K562 (cell line): Measurements from ENCODE around the gene TTC27. TPM values are rescaled to one million over a fixed set of nuclear protein-coding genes. Genes with fewer than 3 reads are reported as not detected.

Experiments
- ATAC-seq: fragments of 200-7000 bp; cut with Tn5 transposase; 3 replicates; pipeline ENCODE4 v1.9.1; 2020; ENCODE audit warnings: moderate library complexity
- BruUV-seq: library from RNA; stranded (reverse); fragments of 400-500 nt; replicated peaks from 2 replicates; lab custom pipeline; 2021; lab: Mats Ljungman, UMichigan
- CTCF ChIA-PET: fragments of 300-600 bp; formaldehyde crosslinking; extraction: SDS; loops from one replicate; lab custom pipeline; 2021; ENCODE audit warnings: low intra/inter-chr PET ratio; lab: Yijun Ruan, JAX
- POLR2A ChIA-PET: fragments of 300-600, 350-650 bp; sonication (Branson Sonifier 250); formaldehyde crosslinking; extraction: SDS; loops from one replicate; lab custom pipeline; 2021; ENCODE audit warnings: antibody characterized with exemption, inconsistent platforms; lab: Yijun Ruan, JAX
- DNase-seq, 4 experiments: peaks; one replicate each; pipeline versions ENCODE4 v3.0.0 to v3.0.0-alpha.2; 2011 to 2018; ENCODE audit warnings: low spot score in 3 of 4, mixed read lengths in 3 of 4; ENCODE audit errors: extremely low read depth in 1 of 4
- FAIRE-seq: peaks from 2 replicates; lab custom pipeline; 2011; peaks lifted over from hg19 to GRCh38; lab: Jason Lieb, UNC
- H2AFZ ChIP-seq: 2 replicates; pipeline ENCODE4 v1.6.0; 2011; ENCODE audit warnings: low read depth, low read length, control low read depth, inconsistent platforms
- H3K27ac ChIP-seq: fragments of 200-600 bp; 3 replicates; pipeline ENCODE4 v1.8.0; 2011; ENCODE audit warnings: low read depth, mild to moderate bottlenecking, control low read depth, inconsistent platforms, low read length, moderate library complexity, mixed read lengths; ENCODE audit errors: extremely low read depth
- H3K27me3 ChIP-seq, 2 experiments: fragments of 300-600 bp in 1 of 2; 2 replicates in 1 of 2; 3 replicates in 1 of 2; pipeline versions ENCODE4 v1.6.0 to v1.8.0; 2011; ENCODE audit warnings: inconsistent platforms in 2 of 2, low read length in 2 of 2, mild to moderate bottlenecking in 1 of 2, mixed read lengths in 1 of 2, moderate library complexity in 1 of 2; ENCODE audit not compliant: control insufficient read depth in 2 of 2, insufficient read depth in 2 of 2
- H3K36me3 ChIP-seq: fragments of 300-600 bp; 3 replicates; pipeline ENCODE4 v1.8.0; 2011; ENCODE audit warnings: mild to moderate bottlenecking, low read length, inconsistent platforms; ENCODE audit not compliant: control insufficient read depth, insufficient read depth
- H3K4me1 ChIP-seq, 2 experiments: fragments of 200-600 bp in 1 of 2; replicated peaks in 1 of 2; 2 replicates in 1 of 2; 3 replicates in 1 of 2; pipeline versions ENCODE4 v1.5.1 to v1.8.0; 2011; ENCODE audit warnings: inconsistent platforms in 2 of 2, low read length in 2 of 2, mild to moderate bottlenecking in 1 of 2, mixed read lengths in 1 of 2, moderate library complexity in 1 of 2; ENCODE audit not compliant: control insufficient read depth in 2 of 2, insufficient read depth in 2 of 2
- H3K4me2 ChIP-seq: 2 replicates; pipeline ENCODE4 v1.6.1; 2011; ENCODE audit warnings: low read length, control low read depth, inconsistent platforms, mixed read lengths; ENCODE audit not compliant: insufficient read depth
- H3K4me3 ChIP-seq: fragments of 200-600 bp; sonication (generic), shearing (Covaris generic); 2 replicates; pipeline ENCODE4 v1.5.1; 2016; ENCODE audit warnings: control low read depth, inconsistent platforms
- H3K79me2 ChIP-seq: fragments of 200-600 bp; 3 replicates; pipeline ENCODE4 v1.8.0; 2011; ENCODE audit warnings: low read length, inconsistent platforms; ENCODE audit not compliant: control insufficient read depth, insufficient read depth
- H3K9ac ChIP-seq, 2 experiments: 2 replicates each; pipeline versions ENCODE4 v1.6.0 to v1.6.1; 2011; ENCODE audit warnings: low read depth in 2 of 2, low read length in 2 of 2, control low read depth in 1 of 2, inconsistent platforms in 1 of 2, mild to moderate bottlenecking in 1 of 2, mixed read lengths in 1 of 2; ENCODE audit not compliant: insufficient read depth in 1 of 2
- H3K9me1 ChIP-seq: one replicate; pipeline ENCODE4 v1.6.0; 2011; ENCODE audit warnings: inconsistent platforms, mild to moderate bottlenecking, low read length, moderate library complexity; ENCODE audit not compliant: control insufficient read depth, insufficient read depth
- H3K9me3 ChIP-seq: replicated peaks from 2 replicates; pipeline ENCODE4 v1.5.1; 2011; ENCODE audit warnings: low read depth, low read length, inconsistent platforms; ENCODE audit not compliant: control insufficient read depth, insufficient read depth
- H4K20me1 ChIP-seq: replicated peaks from 2 replicates; pipeline ENCODE4 v1.6.1; 2011; ENCODE audit warnings: low read length, inconsistent platforms, mixed read lengths; ENCODE audit not compliant: control insufficient read depth, insufficient read depth
- ESRRA ChIP-seq: fragments of 450-650 bp; IDR thresholded peaks from 2 replicates; pipeline ENCODE4 v1.6.1; 2014; ENCODE audit warnings: low read depth, mild to moderate bottlenecking, moderate library complexity, borderline replicate concordance
- ILK ChIP-seq: fragments of 450-650 bp; IDR thresholded peaks from 2 replicates; pipeline ENCODE4 v1.6.1; 2016; ENCODE audit warnings: missing genetic modification characterization, low read depth, mild to moderate bottlenecking, missing compliant biosample characterization, moderate library complexity, borderline replicate concordance
- MYC ChIP-seq, 2 experiments: fragments of 250-450 bp in 1 of 2; sonication (Bioruptor Pico) in 1 of 2; IDR thresholded peaks; 2 replicates each; pipeline versions ENCODE4 v1.5.1 to v1.6.1; 2012 to 2021; ENCODE audit warnings: low read depth in 2 of 2, borderline replicate concordance in 1 of 2, improper control_type of control experiment in 1 of 2, low read length in 1 of 2, mild to moderate bottlenecking in 1 of 2, moderate library complexity in 1 of 2
- THRAP3 ChIP-seq: fragments of 450-650 bp; IDR thresholded peaks from 2 replicates; pipeline ENCODE4 v1.6.1; 2016; ENCODE audit warnings: mild to moderate bottlenecking, inconsistent platforms, borderline replicate concordance
- ZNF561 ChIP-seq: fragments of 450-650 bp; formaldehyde crosslinking; conservative IDR thresholded peaks from 2 replicates; pipeline ENCODE4 v1.4.0; 2020; ENCODE audit warnings: mild to moderate bottlenecking, moderate library complexity
- ZNF696 ChIP-seq: fragments of 250-450 bp; sonication (Bioruptor Pico); conservative IDR thresholded peaks from 2 replicates; pipeline ENCODE4 v1.4.0; 2020; ENCODE audit warnings: mild to moderate bottlenecking, moderate library complexity
- ZZZ3 ChIP-seq: fragments of 450-650 bp; IDR thresholded peaks from 2 replicates; pipeline ENCODE4 v1.6.1; 2016; ENCODE audit warnings: antibody characterized with exemption, mild to moderate bottlenecking, moderate library complexity
- WGBS: fragments of 100-300 bp; shearing (Covaris generic); methylation state at CpG from one replicate; pipeline ENCODE4 v1.1.6; 2016; ENCODE audit warnings: low coverage, mixed read lengths; ENCODE audit not compliant: insufficient coverage; ENCODE audit errors: missing lambda C conversion rate; 5-methylcytosine and 5-hydroxymethylcytosine counted together
- in situ Hi-C: fragments of 300-500 bp; cut with MboI; formaldehyde crosslinking; loops from 4 replicates; pipeline ENCODE4 v1.15.0; 2018; ENCODE audit warnings: inconsistent platforms, mixed read lengths
- intact Hi-C: fragments of 100-400 bp; cut with micrococcal nuclease; formaldehyde crosslinking; loops from 2 replicates; pipeline ENCODE4 v1.14.2; 2022
- polyA plus RNA-seq, 8 experiments: library from polyadenylated mRNA; depleted of rRNA in 4 of 8; stranded (reverse) in 5 of 8; unstranded in 3 of 8; fragments of >200 nt; fragmentation: Nextera tagmentation in 2 of 8; fragmentation: Illumina TruSeq in 1 of 8; extraction: Ambion mirVana in 2 of 8; extraction: Trizol in 1 of 8; gene quantifications; 2 replicates each; pipeline versions ENCODE4 v1.2.1 to v1.2.3, GENCODE V29; 2011 to 2014; ENCODE audit warnings: inconsistent platforms in 1 of 8, missing spikeins in 1 of 8
- total RNA-seq, 7 experiments: library from RNA; depleted of rRNA in 6 of 7; stranded (reverse); fragments of >200 nt in 6 of 7; fragmentation: Illumina TruSeq in 2 of 7; extraction: Trizol in 2 of 7; gene quantifications; 2 replicates each; pipeline versions ENCODE4 v1.2.1 to v1.2.3, GENCODE V29; 2011 to 2021; ENCODE audit warnings: low replicate concordance in 1 of 7
- TF ChIP-seq, protein P1 (sequence below): sonication (generic); formaldehyde crosslinking; IDR thresholded peaks from 2 replicates; pipeline ENCODE4 v1.8.1; 2023; ENCODE audit warnings: mild to moderate bottlenecking, missing genetic modification reagents
- TF ChIP-seq, protein P2 (sequence below): fragments of 250-450 bp; sonication (Bioruptor Pico); IDR thresholded peaks from 2 replicates; pipeline ENCODE4 v1.8.0; 2022; ENCODE audit warnings: inconsistent platforms
- TF ChIP-seq, protein P3 (sequence below): fragments of 450-650 bp; formaldehyde crosslinking; IDR thresholded peaks from 2 replicates; pipeline ENCODE4 v1.4.0; 2020; ENCODE audit warnings: mild to moderate bottlenecking
- TF ChIP-seq, protein P4 (sequence below), 2 experiments: IDR thresholded peaks in 1 of 2; conservative IDR thresholded peaks in 1 of 2; 2 replicates each; pipeline ENCODE4 v1.6.1; 2016; ENCODE audit warnings: low read depth in 2 of 2, mild to moderate bottlenecking in 1 of 2, missing compliant biosample characterization in 1 of 2, missing genetic modification characterization in 1 of 2, moderate library complexity in 1 of 2

The TTC27 gene
- total and polyA plus RNA-seq, 9 of the 15 experiments (the other 6 are each of a cell fraction or from before 2014, with no cell fraction given): 44.3 to 93.4 (median 57.3) TPM

DNA sequence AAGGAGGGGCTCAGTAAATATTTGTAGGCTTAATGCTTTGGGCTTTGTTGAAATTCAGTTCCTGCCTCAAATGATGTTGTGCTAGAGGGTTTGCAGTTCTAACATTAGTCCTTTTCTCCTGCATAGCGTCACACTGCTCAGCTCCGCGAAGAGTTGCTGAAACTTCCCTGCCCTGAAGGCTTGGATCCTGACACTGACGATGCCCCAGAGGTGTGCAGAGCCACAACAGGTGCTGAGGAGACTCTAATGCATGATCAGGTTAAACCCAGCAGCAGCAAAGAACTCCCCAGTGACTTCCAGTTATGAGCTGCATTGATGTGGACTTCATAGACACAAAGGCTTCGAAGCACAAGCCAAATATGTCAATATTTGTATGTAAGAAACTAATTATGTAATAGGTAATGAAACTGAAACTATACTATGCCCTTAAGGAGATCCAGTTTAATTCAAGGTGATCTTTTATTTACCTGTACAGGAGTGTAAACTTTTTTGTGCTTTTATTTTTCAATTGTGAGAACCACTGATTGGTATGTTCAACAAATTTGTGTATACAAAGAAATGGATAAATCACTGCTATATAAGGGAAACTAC lies 10.2 kb upstream of the TTC27 start:
- ATAC-seq: no peak
- FAIRE-seq: no peak
- H3K4me1 ChIP-seq: no peaks in the 10 kb centered on the region
- H3K9me3 ChIP-seq: no peaks in the 10 kb centered on the region
- CTCF ChIA-PET: no interaction called here
- no TSS peak for BruUV-seq
- in situ Hi-C loops (no loop called here), intact Hi-C loops (no loop called here)
- H3K79me2 ChIP-seq: no peaks in the 10 kb centered on the region
- H4K20me1 ChIP-seq: no peaks in the 10 kb centered on the region
- POLR2A ChIA-PET: interaction anchor here (1.3 kb wide), 1 partner anchor 10 kb away, joined by 6 read pairs; no protein-coding TSS in a partner anchor
- H3K9ac ChIP-seq: no peak overlapping the region
- H3K27ac ChIP-seq: no peak overlapping the region
- peaks cover 3% of the 10 kb centered on the region for H3K9me1 ChIP-seq
- H3K4me3 ChIP-seq: no peak overlapping the region
- 94% methylated on average over 5 of the region's 5 CpGs for WGBS
- no peak overlapping the region for H3K4me2 ChIP-seq
- no peak for DNase-seq
- peaks cover 70% of the 10 kb centered on the region for H3K36me3 ChIP-seq
- no peaks in the 10 kb centered on the region for H3K27me3 ChIP-seq
- no peak overlapping the region for H2AFZ ChIP-seq
- TF ChIP-seq THRAP3: no peak
- no peak for TF ChIP-seq ZZZ3
- TF ChIP-seq ILK (tag): no peak
- TF ChIP-seq ZNF696 (CRISPR knock-in tag): no peak
- TF ChIP-seq, protein P1, sequence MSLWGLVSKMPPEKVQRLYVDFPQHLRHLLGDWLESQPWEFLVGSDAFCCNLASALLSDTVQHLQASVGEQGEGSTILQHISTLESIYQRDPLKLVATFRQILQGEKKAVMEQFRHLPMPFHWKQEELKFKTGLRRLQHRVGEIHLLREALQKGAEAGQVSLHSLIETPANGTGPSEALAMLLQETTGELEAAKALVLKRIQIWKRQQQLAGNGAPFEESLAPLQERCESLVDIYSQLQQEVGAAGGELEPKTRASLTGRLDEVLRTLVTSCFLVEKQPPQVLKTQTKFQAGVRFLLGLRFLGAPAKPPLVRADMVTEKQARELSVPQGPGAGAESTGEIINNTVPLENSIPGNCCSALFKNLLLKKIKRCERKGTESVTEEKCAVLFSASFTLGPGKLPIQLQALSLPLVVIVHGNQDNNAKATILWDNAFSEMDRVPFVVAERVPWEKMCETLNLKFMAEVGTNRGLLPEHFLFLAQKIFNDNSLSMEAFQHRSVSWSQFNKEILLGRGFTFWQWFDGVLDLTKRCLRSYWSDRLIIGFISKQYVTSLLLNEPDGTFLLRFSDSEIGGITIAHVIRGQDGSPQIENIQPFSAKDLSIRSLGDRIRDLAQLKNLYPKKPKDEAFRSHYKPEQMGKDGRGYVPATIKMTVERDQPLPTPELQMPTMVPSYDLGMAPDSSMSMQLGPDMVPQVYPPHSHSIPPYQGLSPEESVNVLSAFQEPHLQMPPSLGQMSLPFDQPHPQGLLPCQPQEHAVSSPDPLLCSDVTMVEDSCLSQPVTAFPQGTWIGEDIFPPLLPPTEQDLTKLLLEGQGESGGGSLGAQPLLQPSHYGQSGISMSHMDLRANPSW: no peak
- TF ChIP-seq, protein P2, sequence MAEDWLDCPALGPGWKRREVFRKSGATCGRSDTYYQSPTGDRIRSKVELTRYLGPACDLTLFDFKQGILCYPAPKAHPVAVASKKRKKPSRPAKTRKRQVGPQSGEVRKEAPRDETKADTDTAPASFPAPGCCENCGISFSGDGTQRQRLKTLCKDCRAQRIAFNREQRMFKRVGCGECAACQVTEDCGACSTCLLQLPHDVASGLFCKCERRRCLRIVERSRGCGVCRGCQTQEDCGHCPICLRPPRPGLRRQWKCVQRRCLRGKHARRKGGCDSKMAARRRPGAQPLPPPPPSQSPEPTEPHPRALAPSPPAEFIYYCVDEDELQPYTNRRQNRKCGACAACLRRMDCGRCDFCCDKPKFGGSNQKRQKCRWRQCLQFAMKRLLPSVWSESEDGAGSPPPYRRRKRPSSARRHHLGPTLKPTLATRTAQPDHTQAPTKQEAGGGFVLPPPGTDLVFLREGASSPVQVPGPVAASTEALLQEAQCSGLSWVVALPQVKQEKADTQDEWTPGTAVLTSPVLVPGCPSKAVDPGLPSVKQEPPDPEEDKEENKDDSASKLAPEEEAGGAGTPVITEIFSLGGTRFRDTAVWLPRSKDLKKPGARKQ: no peak
- TF ChIP-seq, protein P3, sequence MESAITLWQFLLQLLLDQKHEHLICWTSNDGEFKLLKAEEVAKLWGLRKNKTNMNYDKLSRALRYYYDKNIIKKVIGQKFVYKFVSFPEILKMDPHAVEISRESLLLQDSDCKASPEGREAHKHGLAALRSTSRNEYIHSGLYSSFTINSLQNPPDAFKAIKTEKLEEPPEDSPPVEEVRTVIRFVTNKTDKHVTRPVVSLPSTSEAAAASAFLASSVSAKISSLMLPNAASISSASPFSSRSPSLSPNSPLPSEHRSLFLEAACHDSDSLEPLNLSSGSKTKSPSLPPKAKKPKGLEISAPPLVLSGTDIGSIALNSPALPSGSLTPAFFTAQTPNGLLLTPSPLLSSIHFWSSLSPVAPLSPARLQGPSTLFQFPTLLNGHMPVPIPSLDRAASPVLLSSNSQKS (CRISPR knock-in tag): no peak
- no peak for TF ChIP-seq ESRRA
- no peak for TF ChIP-seq MYC (IDR thresholded peaks at IDR 0.05; ENCODE audit: low read depth, low read length)
- TF ChIP-seq MYC (CRISPR knock-in tag; IDR thresholded peaks at IDR 0.05; ENCODE audit: borderline replicate concordance, low read depth): no peak
- TF ChIP-seq, protein P4, sequence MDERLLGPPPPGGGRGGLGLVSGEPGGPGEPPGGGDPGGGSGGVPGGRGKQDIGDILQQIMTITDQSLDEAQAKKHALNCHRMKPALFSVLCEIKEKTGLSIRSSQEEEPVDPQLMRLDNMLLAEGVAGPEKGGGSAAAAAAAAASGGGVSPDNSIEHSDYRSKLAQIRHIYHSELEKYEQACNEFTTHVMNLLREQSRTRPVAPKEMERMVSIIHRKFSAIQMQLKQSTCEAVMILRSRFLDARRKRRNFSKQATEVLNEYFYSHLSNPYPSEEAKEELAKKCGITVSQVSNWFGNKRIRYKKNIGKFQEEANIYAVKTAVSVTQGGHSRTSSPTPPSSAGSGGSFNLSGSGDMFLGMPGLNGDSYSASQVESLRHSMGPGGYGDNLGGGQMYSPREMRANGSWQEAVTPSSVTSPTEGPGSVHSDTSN (CRISPR knock-in tag; IDR thresholded peaks at IDR 0.05; ENCODE audit: low read depth): no peak
- TF ChIP-seq, protein P4 (tag; conservative IDR thresholded peaks at IDR 0.05; ENCODE audit: low read depth): no peak
- TF ChIP-seq ZNF561 (CRISPR knock-in tag): no peak
